ENCODE measurements around the gene PIK3C2A.

DNA sequence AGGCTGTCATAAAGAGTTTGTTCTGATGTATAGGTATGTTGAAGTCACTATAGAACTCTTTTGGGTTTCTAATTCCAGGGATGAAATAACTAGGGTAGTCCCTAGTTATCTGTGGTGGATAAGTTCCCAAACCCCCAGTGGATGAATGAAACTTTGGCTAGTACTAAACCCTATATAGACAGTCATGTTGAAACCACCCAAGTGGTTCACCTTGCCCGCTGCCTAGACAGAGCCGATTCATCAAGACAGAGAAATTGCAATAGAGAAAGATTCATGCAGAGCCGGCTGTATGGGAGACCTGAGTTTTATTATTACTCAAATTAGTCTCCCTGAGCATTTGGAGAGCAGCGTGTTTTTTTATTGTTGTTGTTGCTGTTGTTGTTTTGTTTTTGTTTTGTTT lies 44.9 kb upstream of the PIK3C2A start:
- TF ChIP-seq, protein P1, sequence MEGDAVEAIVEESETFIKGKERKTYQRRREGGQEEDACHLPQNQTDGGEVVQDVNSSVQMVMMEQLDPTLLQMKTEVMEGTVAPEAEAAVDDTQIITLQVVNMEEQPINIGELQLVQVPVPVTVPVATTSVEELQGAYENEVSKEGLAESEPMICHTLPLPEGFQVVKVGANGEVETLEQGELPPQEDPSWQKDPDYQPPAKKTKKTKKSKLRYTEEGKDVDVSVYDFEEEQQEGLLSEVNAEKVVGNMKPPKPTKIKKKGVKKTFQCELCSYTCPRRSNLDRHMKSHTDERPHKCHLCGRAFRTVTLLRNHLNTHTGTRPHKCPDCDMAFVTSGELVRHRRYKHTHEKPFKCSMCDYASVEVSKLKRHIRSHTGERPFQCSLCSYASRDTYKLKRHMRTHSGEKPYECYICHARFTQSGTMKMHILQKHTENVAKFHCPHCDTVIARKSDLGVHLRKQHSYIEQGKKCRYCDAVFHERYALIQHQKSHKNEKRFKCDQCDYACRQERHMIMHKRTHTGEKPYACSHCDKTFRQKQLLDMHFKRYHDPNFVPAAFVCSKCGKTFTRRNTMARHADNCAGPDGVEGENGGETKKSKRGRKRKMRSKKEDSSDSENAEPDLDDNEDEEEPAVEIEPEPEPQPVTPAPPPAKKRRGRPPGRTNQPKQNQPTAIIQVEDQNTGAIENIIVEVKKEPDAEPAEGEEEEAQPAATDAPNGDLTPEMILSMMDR (IDR thresholded peaks at IDR 0.05): no peak
- TF ChIP-seq POLR2A (IDR thresholded peaks at IDR 0.05): no peak

Measured in esophagus squamous epithelium (tissue), 4 donors.